ENCODE measurements around the gene FHL1.
A peak's percentile ranks its signal among the peaks of the same experiment; 100 is the strongest.

The FHL1 gene

DNA sequence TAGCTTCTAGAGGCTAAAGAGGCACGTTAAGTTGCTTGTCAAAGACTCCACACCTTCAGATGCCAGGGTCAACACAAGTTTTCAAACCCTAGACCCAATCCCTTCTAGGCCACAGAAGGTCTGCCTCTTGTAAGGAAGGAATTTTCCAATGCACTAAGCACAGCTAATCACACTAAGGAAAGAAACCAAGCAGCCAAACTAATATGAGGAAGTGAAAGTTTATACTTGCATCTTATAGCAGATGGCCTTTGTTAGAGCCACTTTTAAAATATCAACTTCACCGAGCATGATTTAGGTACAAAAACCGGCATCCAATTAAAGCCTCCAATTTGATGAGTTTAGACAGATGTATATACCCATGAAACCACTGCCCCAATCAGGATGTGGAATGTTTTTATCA, 9.9 kb downstream of the FHL1 start:
- ATAC-seq (ENCODE audit: low read depth) (no peak), DNase-seq (ENCODE audit: low spot score) (no peak)
- H3K27ac ChIP-seq (ENCODE audit: poor library complexity, severe bottlenecking): no peak overlapping the region
- no peaks in the 10 kb centered on the region for H3K36me3 ChIP-seq (ENCODE audit: low read depth)
- no peaks in the 10 kb centered on the region for H3K4me1 ChIP-seq (ENCODE audit: insufficient read depth, poor library complexity, severe bottlenecking)
- no peak overlapping the region for H3K4me3 ChIP-seq (ENCODE audit: severe bottlenecking)
- H3K9me3 ChIP-seq (ENCODE audit: severe bottlenecking): no peaks in the 10 kb centered on the region
- H3K27me3 ChIP-seq (ENCODE audit: insufficient read depth, poor library complexity, severe bottlenecking): no peaks in the 10 kb centered on the region
- TF ChIP-seq, protein P1, sequence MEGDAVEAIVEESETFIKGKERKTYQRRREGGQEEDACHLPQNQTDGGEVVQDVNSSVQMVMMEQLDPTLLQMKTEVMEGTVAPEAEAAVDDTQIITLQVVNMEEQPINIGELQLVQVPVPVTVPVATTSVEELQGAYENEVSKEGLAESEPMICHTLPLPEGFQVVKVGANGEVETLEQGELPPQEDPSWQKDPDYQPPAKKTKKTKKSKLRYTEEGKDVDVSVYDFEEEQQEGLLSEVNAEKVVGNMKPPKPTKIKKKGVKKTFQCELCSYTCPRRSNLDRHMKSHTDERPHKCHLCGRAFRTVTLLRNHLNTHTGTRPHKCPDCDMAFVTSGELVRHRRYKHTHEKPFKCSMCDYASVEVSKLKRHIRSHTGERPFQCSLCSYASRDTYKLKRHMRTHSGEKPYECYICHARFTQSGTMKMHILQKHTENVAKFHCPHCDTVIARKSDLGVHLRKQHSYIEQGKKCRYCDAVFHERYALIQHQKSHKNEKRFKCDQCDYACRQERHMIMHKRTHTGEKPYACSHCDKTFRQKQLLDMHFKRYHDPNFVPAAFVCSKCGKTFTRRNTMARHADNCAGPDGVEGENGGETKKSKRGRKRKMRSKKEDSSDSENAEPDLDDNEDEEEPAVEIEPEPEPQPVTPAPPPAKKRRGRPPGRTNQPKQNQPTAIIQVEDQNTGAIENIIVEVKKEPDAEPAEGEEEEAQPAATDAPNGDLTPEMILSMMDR (IDR thresholded peaks at IDR 0.05; ENCODE audit: poor library complexity, severe bottlenecking): no peak

DNA sequence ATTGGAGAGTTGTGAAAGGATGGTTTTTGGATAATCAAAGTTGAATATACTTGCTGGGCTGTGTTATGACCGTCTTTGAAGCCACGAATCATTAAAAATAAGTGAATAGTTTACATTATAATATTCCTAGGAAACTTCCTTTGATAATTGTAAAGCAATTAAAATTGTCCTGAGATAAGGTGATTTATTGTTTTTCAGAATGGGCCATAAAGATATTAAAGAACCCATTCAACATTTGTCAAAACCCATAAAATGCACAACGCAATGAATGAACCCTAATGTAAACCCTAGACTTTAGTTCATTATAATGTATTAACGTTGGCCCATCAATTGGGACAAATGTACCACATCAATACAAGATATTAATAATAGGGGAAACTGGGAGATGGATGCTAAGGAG, 11.4 kb downstream of the FHL1 start:
- no peaks in the 10 kb centered on the region for H3K27me3 ChIP-seq (ENCODE audit: insufficient read depth, poor library complexity, severe bottlenecking)
- no peak for DNase-seq (ENCODE audit: low spot score)
- H3K36me3 ChIP-seq (ENCODE audit: low read depth): no peaks in the 10 kb centered on the region
- H3K9me3 ChIP-seq (ENCODE audit: severe bottlenecking): no peaks in the 10 kb centered on the region
- H3K4me3 ChIP-seq (ENCODE audit: severe bottlenecking): no peak overlapping the region
- TF ChIP-seq, protein P1 (IDR thresholded peaks at IDR 0.05; ENCODE audit: poor library complexity, severe bottlenecking): no peak
- H3K27ac ChIP-seq (ENCODE audit: poor library complexity, severe bottlenecking): no peak overlapping the region
- ATAC-seq (ENCODE audit: low read depth): no peak
- H3K4me1 ChIP-seq (ENCODE audit: insufficient read depth, poor library complexity, severe bottlenecking): peaks cover 6% of the 10 kb centered on the region

DNA sequence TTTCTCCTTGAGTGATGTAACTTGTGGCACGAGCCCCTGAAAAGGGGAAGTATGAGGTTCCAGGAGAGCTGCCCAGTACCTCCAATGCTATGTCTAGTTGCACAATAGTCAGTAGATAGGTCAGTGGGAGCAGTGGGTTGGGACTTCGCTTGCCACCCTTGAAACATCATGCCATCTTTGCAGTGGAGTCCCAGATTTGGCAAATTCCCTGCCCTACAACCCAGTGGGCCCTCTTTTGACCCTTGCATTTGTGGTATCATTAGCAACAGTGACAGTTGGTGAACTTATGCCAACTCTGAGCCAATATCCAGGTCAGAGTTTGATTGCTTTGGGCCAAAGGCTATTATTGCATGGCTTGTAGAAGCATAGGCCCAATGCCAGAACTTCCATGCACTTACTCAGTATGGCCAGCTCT, 12.3 kb downstream of the FHL1 start:
- no peaks in the 10 kb centered on the region for H3K27me3 ChIP-seq (ENCODE audit: insufficient read depth, poor library complexity, severe bottlenecking)
- no peaks in the 10 kb centered on the region for H3K9me3 ChIP-seq (ENCODE audit: severe bottlenecking)
- no peak overlapping the region for H3K4me3 ChIP-seq (ENCODE audit: severe bottlenecking)
- DNase-seq (ENCODE audit: low spot score): no peak
- H3K27ac ChIP-seq (ENCODE audit: poor library complexity, severe bottlenecking): no peak overlapping the region
- TF ChIP-seq, protein P1 (IDR thresholded peaks at IDR 0.05; ENCODE audit: poor library complexity, severe bottlenecking): no peak
- no peaks in the 10 kb centered on the region for H3K36me3 ChIP-seq (ENCODE audit: low read depth)
- peaks cover 6% of the 10 kb centered on the region for H3K4me1 ChIP-seq (ENCODE audit: insufficient read depth, poor library complexity, severe bottlenecking)
- ATAC-seq (ENCODE audit: low read depth): no peak

DNA sequence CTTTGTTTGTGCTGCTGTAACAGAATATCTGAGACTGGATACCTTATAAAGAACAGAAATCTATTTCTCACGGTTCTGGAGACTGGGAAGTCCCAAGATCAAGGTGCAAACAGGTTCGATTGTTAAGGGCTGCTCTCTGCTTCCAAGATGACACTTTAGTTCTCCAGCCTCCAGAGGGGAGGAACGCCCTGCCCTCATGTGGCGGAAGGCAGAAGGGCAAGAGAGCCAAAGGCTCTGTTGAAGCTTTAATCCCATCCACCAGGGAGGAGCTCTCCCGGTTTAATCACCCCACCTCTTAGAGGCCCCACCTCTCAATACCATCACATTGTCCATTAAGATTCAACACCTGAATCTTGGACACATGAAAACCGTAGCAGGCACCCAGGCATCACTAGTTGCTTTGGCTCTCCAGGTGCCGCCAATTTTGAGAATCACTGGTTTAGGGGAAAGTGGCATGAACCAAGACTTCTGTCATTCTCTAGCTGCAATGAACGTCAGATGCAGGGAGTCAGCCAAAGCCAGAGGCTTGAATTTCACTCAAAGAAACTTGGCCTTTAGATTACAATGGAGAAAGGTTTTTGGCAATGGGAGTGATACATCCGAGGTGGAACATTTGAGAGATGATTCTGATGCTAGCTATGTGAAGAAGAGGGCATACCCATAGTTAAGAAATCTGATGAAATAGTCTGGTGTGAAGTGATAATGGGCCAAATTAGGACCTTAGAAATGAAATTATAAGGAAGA, 15.7 kb downstream of the FHL1 start:
- no peak for DNase-seq (ENCODE audit: low spot score)
- H3K36me3 ChIP-seq (ENCODE audit: low read depth): no peaks in the 10 kb centered on the region
- no peaks in the 10 kb centered on the region for H3K9me3 ChIP-seq (ENCODE audit: severe bottlenecking)
- H3K27me3 ChIP-seq (ENCODE audit: insufficient read depth, poor library complexity, severe bottlenecking): no peaks in the 10 kb centered on the region
- ATAC-seq (ENCODE audit: low read depth): peak; percentile 87
- TF ChIP-seq, protein P1 (IDR thresholded peaks at IDR 0.05; ENCODE audit: poor library complexity, severe bottlenecking): peak; percentile 69
- no peak overlapping the region for H3K4me3 ChIP-seq (ENCODE audit: severe bottlenecking)
- no peak overlapping the region for H3K27ac ChIP-seq (ENCODE audit: poor library complexity, severe bottlenecking)
- peaks cover 20% of the 10 kb centered on the region for H3K4me1 ChIP-seq (ENCODE audit: insufficient read depth, poor library complexity, severe bottlenecking)

DNA sequence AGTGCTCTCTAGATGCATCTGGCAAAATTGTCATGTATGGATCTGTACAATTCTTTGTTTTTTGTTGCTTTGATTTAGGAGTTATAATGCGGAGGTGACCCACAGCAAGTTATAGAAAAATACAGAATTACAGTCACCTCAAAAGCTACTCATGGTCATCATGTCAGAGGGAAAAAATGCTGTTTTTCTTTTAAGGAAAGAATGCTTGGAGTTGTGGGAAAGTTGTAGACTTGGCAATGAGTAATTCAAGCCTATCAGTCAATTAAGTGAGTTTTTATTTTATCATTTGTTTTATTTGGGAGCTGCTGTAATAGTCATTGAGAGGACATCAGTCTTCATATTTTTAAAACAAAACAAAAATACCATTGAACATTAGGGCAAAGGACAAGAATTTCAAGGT, 16.4 kb downstream of the FHL1 start:
- H3K27me3 ChIP-seq (ENCODE audit: insufficient read depth, poor library complexity, severe bottlenecking): no peaks in the 10 kb centered on the region

More for the DNA sequence above, 16.4 kb downstream of the FHL1 start:
- DNase-seq (ENCODE audit: low spot score) (no peak), ATAC-seq (ENCODE audit: low read depth) (no peak)
- Histone ChIP-seq H3K4me1 (ENCODE audit: insufficient read depth, poor library complexity, severe bottlenecking) (peaks cover 20% of the 10 kb centered on the region), H3K36me3 (ENCODE audit: low read depth) (no peaks in the 10 kb centered on the region), H3K27ac (ENCODE audit: poor library complexity, severe bottlenecking) (no peak overlapping the region), H3K4me3 (ENCODE audit: severe bottlenecking) (no peak overlapping the region), H3K9me3 (ENCODE audit: severe bottlenecking) (no peaks in the 10 kb centered on the region)
- TF ChIP-seq, protein P1 (IDR thresholded peaks at IDR 0.05; ENCODE audit: poor library complexity, severe bottlenecking): no peak

Data from RWPE2 (cell line).